Osteoblast (primary cell): ENCODE measurements around the gene FSTL4. TPM values are rescaled to one million over a fixed set of nuclear protein-coding genes. Genes with fewer than 3 reads are reported as not detected.

Experiments used
- DNase-seq: peaks from one replicate; pipeline ENCODE4 v3.0.0; 2011; ENCODE audit warnings: low spot score, mixed read lengths; ENCODE audit not compliant: insufficient read length; ENCODE audit errors: missing footprints
- H2AFZ ChIP-seq: 2 replicates; pipeline ENCODE4 v1.6.0; 2011; ENCODE audit warnings: mild to moderate bottlenecking, low read length
- H3K27ac ChIP-seq: 2 replicates; pipeline ENCODE4 v1.5.1; 2011; ENCODE audit warnings: mild to moderate bottlenecking, low read depth, low read length, moderate library complexity
- H3K27me3 ChIP-seq: 2 replicates; pipeline ENCODE4 v1.6.0; 2012; ENCODE audit warnings: mild to moderate bottlenecking, control low read depth, inconsistent platforms, low read length, moderate library complexity; ENCODE audit not compliant: insufficient read depth
- H3K36me3 ChIP-seq: 2 replicates; pipeline ENCODE4 v1.5.1; 2011; ENCODE audit warnings: mild to moderate bottlenecking, low read length, control low read depth, moderate library complexity; ENCODE audit not compliant: insufficient read depth
- H3K4me1 ChIP-seq: 2 replicates; pipeline ENCODE4 v1.5.1; 2011; ENCODE audit warnings: mild to moderate bottlenecking, low read length, control low read depth, moderate library complexity; ENCODE audit not compliant: insufficient read depth
- H3K4me2 ChIP-seq: 2 replicates; pipeline ENCODE4 v1.6.0; 2011; ENCODE audit warnings: mild to moderate bottlenecking, low read length; ENCODE audit not compliant: insufficient read depth
- H3K4me3 ChIP-seq: fragments of 200-600 bp; sonication (generic); 3 replicates; pipeline ENCODE4 v1.5.1; 2012; ENCODE audit warnings: mild to moderate bottlenecking, low read length, inconsistent platforms; ENCODE audit not compliant: insufficient read depth
- H3K79me2 ChIP-seq: 2 replicates; pipeline ENCODE4 v1.6.0; 2012; ENCODE audit warnings: mild to moderate bottlenecking, low read length, control low read depth, inconsistent platforms; ENCODE audit not compliant: insufficient read depth
- H3K9me3 ChIP-seq: 2 replicates; pipeline ENCODE4 v1.5.1; 2011; ENCODE audit warnings: low read depth, low read length, control low read depth
- H4K20me1 ChIP-seq: 2 replicates; pipeline ENCODE4 v1.6.0; 2012; ENCODE audit warnings: mild to moderate bottlenecking, low read length, control low read depth; ENCODE audit not compliant: insufficient read depth
- CTCF ChIP-seq: IDR thresholded peaks from 2 replicates; pipeline ENCODE4 v1.5.1; 2011; ENCODE audit warnings: mild to moderate bottlenecking, low read depth, low read length, moderate library complexity; ENCODE audit errors: extremely low read depth
- total RNA-seq: library from RNA; depleted of rRNA; stranded (reverse); fragments of >200 nt; gene quantifications from 2 replicates; pipeline ENCODE4 v1.2.3, GENCODE V29; 2012

The FSTL4 gene
- total RNA-seq, 1 donor = not detected

GRCh38 chr5:133322743-133323142 is 289.6 kb downstream of the FSTL4 start:
- Histone ChIP-seq H3K27me3 (peaks cover 2% of the 10 kb centered on the region), H4K20me1 (no peaks in the 10 kb centered on the region), H3K4me2 (no peak overlapping the region), H2AFZ (no peak overlapping the region), H3K9me3 (no peaks in the 10 kb centered on the region), H3K4me3 (no peak overlapping the region), H3K4me1 (no peaks in the 10 kb centered on the region), H3K79me2 (no peaks in the 10 kb centered on the region), H3K36me3 (no peaks in the 10 kb centered on the region), H3K27ac (no peak overlapping the region)
- DNase-seq = no peak
- no peak for TF ChIP-seq CTCF

DNA sequence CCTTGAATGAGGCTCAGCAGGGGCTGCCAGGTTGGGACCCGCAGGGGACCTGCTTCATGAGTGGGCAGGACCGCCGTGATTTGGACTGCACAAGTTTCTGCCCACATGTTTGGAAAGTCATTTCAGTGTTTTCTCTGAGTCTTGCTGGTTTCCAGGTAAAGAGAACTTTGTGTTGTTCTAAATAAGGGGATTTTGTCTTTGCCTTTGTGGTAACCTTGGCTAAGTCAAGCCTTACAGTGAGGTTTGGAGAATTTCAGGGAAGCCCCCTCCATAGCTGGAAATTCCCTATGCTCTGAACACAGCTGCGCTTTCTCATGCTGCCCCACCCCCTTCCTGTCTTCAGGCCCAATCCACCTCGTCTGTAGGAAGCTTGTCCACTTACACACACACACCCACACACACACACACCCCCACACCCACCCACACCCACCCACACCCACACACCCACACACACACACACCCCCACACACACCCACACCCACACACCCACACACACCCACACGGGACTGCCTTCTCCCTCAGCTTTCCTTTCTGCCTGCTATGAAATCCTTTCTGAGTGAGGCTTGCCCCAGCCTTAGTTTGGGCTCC is 290.4 kb downstream of the FSTL4 start:
- Histone ChIP-seq H3K4me3 (no peak overlapping the region), H3K27me3 (peaks cover 2% of the 10 kb centered on the region), H3K4me1 (no peaks in the 10 kb centered on the region), H3K79me2 (no peaks in the 10 kb centered on the region), H3K9me3 (no peaks in the 10 kb centered on the region), H3K4me2 (no peak overlapping the region), H4K20me1 (no peaks in the 10 kb centered on the region), H3K27ac (no peak overlapping the region), H3K36me3 (no peaks in the 10 kb centered on the region), H2AFZ (no peak overlapping the region)
- TF ChIP-seq CTCF = no peak
- DNase-seq = no peak

DNA sequence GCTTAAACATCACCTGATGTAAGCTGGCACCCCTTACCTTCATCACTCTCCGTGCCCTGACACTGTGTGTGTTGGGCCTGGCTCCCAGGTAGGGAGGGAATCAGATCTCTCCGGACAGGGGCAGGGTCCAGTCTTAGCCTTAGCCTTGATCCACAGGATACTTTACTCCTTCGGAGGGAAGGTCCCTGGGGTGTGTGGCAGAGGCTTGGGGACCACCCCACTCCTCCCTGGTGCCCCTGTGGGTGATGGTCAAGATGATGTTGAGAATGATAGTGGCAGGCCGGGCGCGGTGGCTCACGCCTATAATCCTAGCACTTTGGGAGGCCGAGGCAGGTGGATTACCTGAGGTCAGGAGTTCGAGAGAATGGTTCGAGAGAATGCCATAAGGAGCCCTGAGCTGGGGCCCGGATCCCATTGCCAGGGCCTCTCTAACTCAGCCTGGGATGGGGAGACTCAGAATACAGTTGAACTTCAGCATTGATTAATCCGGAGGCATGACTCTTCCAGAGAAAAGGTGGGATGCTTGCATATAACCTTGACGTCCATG is 291.0 kb downstream of the FSTL4 start:
- no peak overlapping the region for H3K4me3 ChIP-seq
- no peaks in the 10 kb centered on the region for H3K9me3 ChIP-seq
- TF ChIP-seq CTCF = no peak
- H3K27ac ChIP-seq = no peak overlapping the region
- no peak for DNase-seq
- peaks cover 2% of the 10 kb centered on the region for H3K27me3 ChIP-seq
- H3K4me1 ChIP-seq = no peaks in the 10 kb centered on the region
- H3K36me3 ChIP-seq = no peaks in the 10 kb centered on the region
- no peaks in the 10 kb centered on the region for H4K20me1 ChIP-seq
- no peaks in the 10 kb centered on the region for H3K79me2 ChIP-seq
- no peak overlapping the region for H2AFZ ChIP-seq
- no peak overlapping the region for H3K4me2 ChIP-seq

DNA sequence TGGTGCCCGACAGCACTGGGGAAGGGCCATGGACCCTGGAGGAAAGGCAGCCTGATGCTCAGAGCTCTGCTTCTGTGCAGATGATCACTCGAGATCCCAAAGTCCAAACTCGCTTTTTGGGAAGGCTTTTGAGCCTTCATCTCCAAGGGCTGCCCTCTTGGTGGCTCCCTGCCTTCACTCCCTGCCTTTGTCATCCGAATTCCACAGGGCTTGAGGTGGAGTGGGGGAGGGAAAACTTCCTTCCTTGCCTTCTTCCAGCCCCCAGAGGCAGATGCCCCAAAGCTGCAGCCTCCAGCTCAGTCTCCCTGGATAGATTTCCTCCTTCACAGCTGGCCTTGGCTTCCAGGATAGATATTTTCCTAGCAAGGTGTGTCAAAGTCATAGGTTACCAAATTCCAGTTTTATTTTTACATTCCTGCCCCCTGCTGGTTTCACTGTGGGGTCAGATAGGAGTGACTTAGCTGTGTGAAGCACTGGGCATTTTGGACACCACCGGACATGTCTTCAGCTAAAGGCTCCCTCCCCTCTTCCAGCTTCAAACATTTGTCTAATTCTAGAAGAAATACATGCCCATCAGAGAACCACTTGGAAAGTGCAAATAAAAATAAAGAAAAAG is 292.3 kb downstream of the FSTL4 start:
- Histone ChIP-seq H3K9me3 (no peaks in the 10 kb centered on the region), H3K27me3 (peaks cover 2% of the 10 kb centered on the region), H3K79me2 (no peaks in the 10 kb centered on the region), H3K36me3 (no peaks in the 10 kb centered on the region), H3K4me1 (no peaks in the 10 kb centered on the region), H2AFZ (no peak overlapping the region), H3K4me2 (no peak overlapping the region), H3K27ac (no peak overlapping the region), H3K4me3 (no peak overlapping the region), H4K20me1 (no peaks in the 10 kb centered on the region)
- DNase-seq = no peak
- TF ChIP-seq CTCF = no peak
